Lung (tissue), 16 donors: ENCODE data around the gene C4orf46. TPM values are rescaled to one million over a fixed set of nuclear protein-coding genes. Genes with fewer than 3 reads are reported as not detected.
A peak's percentile ranks its signal among the peaks of the same experiment; 100 is the strongest.
"Not testable (repeated sequence)": the region's sequence is repeated elsewhere in the genome, so short reads cannot be mapped to it uniquely, and the experiment has no call there.

Experiments
- ATAC-seq: fragments of 200-7000 bp; cut with Tn5 transposase; one replicate; pipeline ENCODE4 v1.9.1; 2020; ENCODE audit warnings: moderate number of reproducible peaks; ENCODE audit not compliant: insufficient read depth, low FRiP score
- DNase-seq, 3 donors: peaks; one replicate each; pipeline ENCODE4 v3.0.0-alpha.2; 2013 to 2017
- H3K27ac ChIP-seq, 2 donors: one replicate each; pipeline ENCODE4 v1.5.1; 2013; ENCODE audit warnings: mild to moderate bottlenecking in 2 of 2, moderate library complexity in 2 of 2, control low read depth in 1 of 2, inconsistent platforms in 1 of 2, low read depth in 1 of 2, low read length in 1 of 2
- H3K27me3 ChIP-seq, 3 donors: one replicate each; pipeline ENCODE4 v1.5.1; 2013; ENCODE audit warnings: low read length in 2 of 3; ENCODE audit not compliant: control insufficient read depth in 3 of 3, insufficient read depth in 3 of 3
- H3K36me3 ChIP-seq, 4 donors: one replicate each; pipeline ENCODE4 v1.5.1; 2013; ENCODE audit warnings: low read length in 4 of 4, mild to moderate bottlenecking in 1 of 4, moderate library complexity in 1 of 4; ENCODE audit not compliant: control insufficient read depth in 4 of 4, insufficient read depth in 4 of 4
- H3K4me1 ChIP-seq, 5 donors: one replicate each; pipeline ENCODE4 v1.5.1; 2013; ENCODE audit warnings: low read length in 5 of 5, mild to moderate bottlenecking in 2 of 5, moderate library complexity in 1 of 5; ENCODE audit not compliant: control insufficient read depth in 5 of 5, insufficient read depth in 5 of 5
- H3K4me3 ChIP-seq: one replicate; pipeline ENCODE4 v1.5.1; 2013; ENCODE audit warnings: mild to moderate bottlenecking, control low read depth, moderate library complexity
- H3K9ac ChIP-seq, 2 donors: one replicate each; pipeline ENCODE4 v1.5.1; 2013; ENCODE audit warnings: low read length in 2 of 2, control low read depth in 1 of 2; ENCODE audit not compliant: insufficient read depth in 1 of 2
- H3K9me3 ChIP-seq, 4 donors: one replicate each; pipeline ENCODE4 v1.5.1; 2013; ENCODE audit warnings: low read length in 3 of 4, mild to moderate bottlenecking in 1 of 4, moderate library complexity in 1 of 4; ENCODE audit not compliant: control insufficient read depth in 4 of 4, insufficient read depth in 3 of 4
- CTCF ChIP-seq: IDR thresholded peaks from 2 replicates; pipeline ENCODE4 v1.5.1; 2012; ENCODE audit warnings: mild to moderate bottlenecking; ENCODE audit errors: control extremely low read depth, extremely low read depth
- WGBS, 2 donors: extraction: QIAGEN DNeasy Blood & Tissue Kit; methylation state at CpG; one replicate each; pipeline ENCODE4 v1.1.7; 2013; 5-methylcytosine and 5-hydroxymethylcytosine counted together
- long read RNA-seq, 5 donors: transcript quantifications; one replicate each; lab custom pipeline, GENCODE V29; 2026
- polyA plus RNA-seq, 2 donors: library from polyadenylated mRNA; stranded (reverse); fragments of 200-250 nt; gene quantifications; one replicate each; pipeline ENCODE4 v1.2.1, GENCODE V29; 2013
- total RNA-seq, 2 donors: library from RNA; depleted of rRNA in 1 of 2; stranded (reverse); fragments of >200 nt in 1 of 2; gene quantifications; one replicate each; pipeline ENCODE4 v1.2.1, GENCODE V29; 2014 to 2021
- donor health status: control.
- donor health status: control.
- donor health status: Bipolar disorder and iron deficiency.
- donor health status: healthy.
- donor health status: DM: yes; HTN: yes; CAD: no.

C4orf46 gene
- 10 to 100 TPM in 1 of 2 donors, 1 to 10 TPM in 1; 3.5 to 31.3 TPM for total RNA-seq
- polyA plus RNA-seq, result 1 to 10 TPM; 2.7 to 3.0 TPM
- long read RNA-seq, donor 1, transcript C4orf46-201 (2 exons, 3,521 nt), result major isoform, 5 of 7 reads
- long read RNA-seq, donor 1, partial matches to known transcripts, result 0 of 7 reads
- long read RNA-seq, donor 1, other reads (novel, unspliced or antisense), result 0 of 7 reads
- long read RNA-seq, donor 2, partial matches to known transcripts, result 0 of 5 reads
- long read RNA-seq, donor 2, other reads (novel, unspliced or antisense), result 0 of 5 reads
- long read RNA-seq, donor 3, partial matches to known transcripts, result 0 of 5 reads
- long read RNA-seq, donor 3, other reads (novel, unspliced or antisense), result 0 of 5 reads
- long read RNA-seq, donor 4, partial matches to known transcripts, result 7 of 14 reads
- long read RNA-seq, donor 4, other reads (novel, unspliced or antisense), result 0 of 14 reads
- long read RNA-seq, donor 5, transcript C4orf46-201 (2 exons, 3,521 nt), result major isoform, 15 of 21 reads
- long read RNA-seq, donor 5, partial matches to known transcripts, result 0 of 21 reads
- long read RNA-seq, donor 5, other reads (novel, unspliced or antisense), result 0 of 21 reads

GRCh38 chr4:158671665-158671914 is at the start of gene C4orf46:
Gene C4orf46, minus strand, starts transcription at chr4:158671887. Its CDS starts 86 bp downstream, at chr4:158671801.
- peak within 1 kb of the TSS; percentile 74 for H3K4me3 ChIP-seq
- peaks cover 0 to 3% (median 1%) of the 10 kb centered on the region in 4 donors for H3K36me3 ChIP-seq
- no peak for DNase-seq
- peak within 1 kb of the TSS; percentile 95 to 98 for H3K9ac ChIP-seq
- peak within 1 kb of the TSS; percentile 95 to 97 for H3K27ac ChIP-seq
- ATAC-seq, result no peak
- H3K27me3 ChIP-seq, result no peaks in the 10 kb centered on the region
- 0% methylated on average over 19 to 20 of the region's 20 CpGs for WGBS, 2 donors
- TF ChIP-seq CTCF, result no peak
- no peaks in the 10 kb centered on the region for H3K9me3 ChIP-seq
- peaks cover 0 to 18% (median 0%) of the 10 kb centered on the region in 5 donors for H3K4me1 ChIP-seq

GRCh38 chr4:158715802-158716201 is 44.1 kb upstream of the C4orf46 start:
- H3K4me1 ChIP-seq, result no peaks in the 10 kb centered on the region
- H3K27ac ChIP-seq, result no peak overlapping the region
- H3K9ac ChIP-seq, result no peak overlapping the region
- H3K36me3 ChIP-seq, result peaks cover 11 to 48% (median 37%) of the 10 kb centered on the region in 4 donors
- H3K9me3 ChIP-seq, result no peaks in the 10 kb centered on the region
- TF ChIP-seq CTCF, result no peak
- no peak for ATAC-seq
- DNase-seq, result no peak
- 71 to 88% methylated on average over 3 of the region's 3 CpGs for WGBS, 2 donors
- H3K27me3 ChIP-seq, result no peaks in the 10 kb centered on the region
- H3K4me3 ChIP-seq, result no peak overlapping the region

- Histone ChIP-seq H3K4me1 (no peaks in the 10 kb centered on the region), H3K9ac (no peak overlapping the region), H3K27ac (no peak overlapping the region), H3K36me3 (peaks cover 13 to 48% (median 39%) of the 10 kb centered on the region in 4 donors), H3K9me3 (no peaks in the 10 kb centered on the region), H3K4me3 (no peak overlapping the region), H3K27me3 (no peaks in the 10 kb centered on the region)
- no peak for DNase-seq
- TF ChIP-seq CTCF, result no peak
- 50 to 74% methylated on average over 4 of the region's 4 CpGs for WGBS, 2 donors
- no peak for ATAC-seq
These were observed 43.2 kb upstream of the C4orf46 start for GRCh38 chr4:158714937-158715336.

- H3K4me1 ChIP-seq, H3K27me3 ChIP-seq, H3K9me3 ChIP-seq, ATAC-seq, H3K9ac ChIP-seq, DNase-seq, H3K4me3 ChIP-seq, H3K27ac ChIP-seq: not testable (repeated sequence)
- peaks cover 16 to 39% (median 28%) of the 10 kb centered on the region in 4 donors for H3K36me3 ChIP-seq
- WGBS, 2 donors, result 72 to 90% methylated on average over 4 of the region's 4 CpGs
These were observed 40.9 kb upstream of the C4orf46 start for GRCh38 chr4:158712622-158713021.
